GM18502 (cell line): ENCODE measurements around the gene EXPH5.

Experiments
- ATAC-seq: cut with Tn5 transposase; IDR thresholded peaks from one replicate; pipeline ENCODE4 v1.9.1; 2021; ENCODE audit warnings: mild to moderate bottlenecking; ENCODE audit not compliant: unreplicated experiment, poor library complexity

Gene EXPH5

DNA sequence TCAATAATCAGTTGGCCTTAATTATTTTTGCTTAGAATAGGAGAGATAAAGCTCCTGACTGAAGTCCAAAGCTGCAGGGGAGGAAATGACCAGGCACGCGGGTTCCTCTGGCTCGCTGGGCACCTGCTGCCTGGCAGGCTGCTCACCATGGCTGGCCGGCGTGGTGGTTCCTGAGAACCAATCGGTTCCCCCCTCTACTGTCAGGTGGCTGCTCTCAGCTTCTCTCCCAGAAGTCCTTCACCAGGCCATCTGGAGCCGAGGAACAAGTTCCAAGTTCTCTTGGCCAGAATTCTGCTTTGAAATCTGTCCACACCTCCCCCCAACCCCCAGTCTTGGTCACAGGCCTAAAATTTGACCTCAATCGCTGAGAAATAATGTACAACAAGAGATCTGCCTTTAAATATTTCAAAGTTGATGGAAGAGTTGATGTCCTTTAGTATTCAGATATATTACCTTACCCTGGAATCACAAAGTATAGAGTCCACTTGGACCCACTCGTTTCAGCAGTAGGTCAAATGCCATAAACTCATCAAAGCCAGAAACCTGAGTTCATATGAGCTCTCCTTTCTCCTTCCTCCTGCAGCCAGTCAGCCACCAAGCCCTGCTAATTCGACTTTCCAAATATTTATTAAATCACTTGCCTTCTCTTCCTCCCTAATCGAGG is 25.2 kb downstream of the EXPH5 start:
- ATAC-seq = no peak

DNA sequence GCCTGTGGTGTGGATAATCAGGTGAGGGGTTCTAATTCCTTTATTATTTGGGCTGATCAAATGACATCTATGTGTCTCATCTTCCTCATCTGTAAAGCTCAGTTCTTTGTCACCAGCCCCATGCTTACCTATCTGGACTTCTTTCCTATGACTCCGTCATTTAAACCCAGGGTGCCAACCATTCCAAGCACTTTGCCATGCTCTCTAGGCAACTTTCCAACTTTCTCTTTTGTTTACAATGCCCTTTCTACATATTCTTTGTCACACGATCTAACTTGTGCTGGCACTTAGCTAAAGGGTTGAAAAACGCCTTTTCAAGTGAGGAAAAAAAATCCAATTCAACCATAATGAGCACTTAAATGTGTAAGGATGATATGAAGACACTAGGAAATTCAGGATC is 27.9 kb downstream of the EXPH5 start:
- ATAC-seq = no peak

DNA sequence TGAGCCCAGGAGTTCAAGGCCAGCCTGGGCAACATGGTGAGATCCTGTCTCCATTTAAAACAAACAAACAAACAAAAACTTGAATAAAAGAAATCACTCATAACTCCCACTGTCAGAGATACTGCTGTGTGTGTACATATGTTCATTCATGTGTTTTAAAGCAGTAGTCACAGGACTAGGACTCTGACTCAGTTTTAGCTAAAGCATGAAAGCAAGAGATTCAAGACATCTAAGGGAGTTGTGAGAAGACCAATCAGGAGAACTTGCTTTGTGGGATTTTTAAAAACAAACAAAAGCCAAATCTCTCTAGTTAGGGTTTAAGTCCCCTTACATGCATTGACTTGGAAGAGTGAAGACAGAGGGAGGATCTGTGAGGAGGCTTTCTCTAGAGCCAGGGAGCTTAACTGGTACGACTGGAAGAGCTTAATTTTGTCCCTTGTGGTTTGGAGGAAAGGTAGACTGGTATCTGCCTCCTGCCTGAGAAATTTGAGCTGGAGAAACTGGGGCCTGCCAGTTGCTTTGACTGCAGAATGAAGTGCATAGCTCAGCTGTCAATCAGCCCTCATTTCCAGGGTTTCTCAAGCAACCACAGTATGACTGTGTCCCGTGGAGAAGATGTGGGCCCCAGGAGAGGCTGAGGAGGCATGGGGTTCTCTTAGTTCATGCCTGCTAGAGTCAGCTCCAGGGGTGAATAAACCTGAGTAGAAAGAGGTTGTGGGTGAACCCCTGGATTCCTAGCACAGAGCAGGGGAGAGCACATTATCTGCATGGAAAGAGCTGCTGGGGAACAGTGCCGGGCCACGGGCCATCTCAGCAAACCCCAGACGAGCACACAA is 30.6 kb downstream of the EXPH5 start:
- no peak for ATAC-seq

DNA sequence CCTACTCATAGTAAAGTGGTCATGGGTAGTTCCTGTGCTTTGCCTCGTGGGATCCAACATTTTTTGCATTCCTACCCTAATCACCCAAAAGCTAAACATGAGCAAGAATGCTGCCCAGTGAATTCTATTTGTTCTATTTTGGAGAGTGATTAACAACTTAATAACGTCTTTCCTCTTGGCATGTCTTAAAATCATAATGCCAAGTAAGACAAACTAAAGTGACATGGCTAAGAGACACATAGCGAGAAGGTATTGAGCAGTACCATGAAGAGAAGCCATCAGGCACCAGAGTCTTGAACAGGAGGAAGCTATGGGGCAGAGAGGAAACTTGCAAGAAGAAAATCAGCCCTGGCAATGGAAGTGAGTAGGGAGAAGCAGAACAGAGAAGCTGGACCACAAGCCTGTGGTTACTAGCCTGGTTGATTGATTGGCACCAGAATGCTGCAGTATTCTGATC is 32.0 kb downstream of the EXPH5 start:
- no peak for ATAC-seq

DNA sequence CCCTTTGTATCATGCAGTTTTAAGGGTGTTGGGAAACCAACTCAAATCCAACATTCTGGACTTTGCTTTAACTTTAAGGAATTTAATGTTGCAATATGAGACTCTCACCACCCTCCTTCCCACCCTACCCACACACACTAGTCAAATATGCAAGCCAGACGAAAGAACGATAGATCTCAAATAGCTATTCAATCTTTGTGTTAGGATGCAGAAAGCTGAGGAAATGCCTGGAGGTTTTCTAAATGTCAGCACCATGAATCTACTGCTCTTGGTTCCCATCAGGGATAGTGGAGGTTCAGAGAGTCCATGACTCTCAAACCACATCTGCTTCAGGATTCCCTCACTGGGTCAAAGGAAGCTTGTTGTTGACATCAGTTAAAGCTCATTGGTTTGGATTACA is 33.7 kb downstream of the EXPH5 start:
- ATAC-seq = no peak

DNA sequence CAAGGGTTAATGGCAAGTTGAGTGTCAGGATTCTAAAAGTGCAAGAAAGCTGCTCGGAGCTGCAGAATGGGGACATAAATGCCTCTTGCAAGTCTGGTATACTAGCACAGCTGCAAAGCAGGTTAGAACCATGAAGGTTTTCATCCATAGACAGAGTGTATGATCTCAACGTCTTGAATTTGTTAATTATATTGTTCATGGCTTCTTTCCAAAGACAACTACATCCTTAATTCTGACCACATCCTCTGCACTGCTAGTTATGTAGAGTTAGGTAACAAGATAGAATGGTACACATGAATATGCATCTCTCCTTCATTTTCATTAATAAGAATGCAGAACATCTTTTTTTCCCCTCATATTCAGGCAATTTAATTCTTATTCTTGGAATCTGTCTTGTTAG is 34.2 kb downstream of the EXPH5 start:
- ATAC-seq = no peak

DNA sequence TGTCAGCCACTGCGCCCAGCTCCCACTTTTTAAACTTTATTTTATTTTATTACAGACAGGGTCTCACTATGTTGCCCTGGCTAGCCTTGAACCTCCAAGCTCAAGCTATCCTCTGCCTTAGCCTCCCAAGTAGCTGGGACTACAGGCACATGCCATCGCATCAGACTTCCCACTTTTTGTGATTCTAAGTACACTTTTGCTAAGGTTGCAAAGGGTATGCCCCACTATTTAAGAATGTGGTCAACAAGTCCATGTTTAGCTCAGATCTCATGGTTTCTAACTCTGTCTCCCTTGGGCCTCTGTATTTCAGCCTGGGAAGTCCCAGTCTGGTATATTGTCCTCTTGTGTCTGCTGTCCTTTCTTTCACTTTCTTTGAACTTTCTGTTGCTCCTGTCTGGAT is 35.3 kb downstream of the EXPH5 start:
- peak; percentile 86 for ATAC-seq

DNA sequence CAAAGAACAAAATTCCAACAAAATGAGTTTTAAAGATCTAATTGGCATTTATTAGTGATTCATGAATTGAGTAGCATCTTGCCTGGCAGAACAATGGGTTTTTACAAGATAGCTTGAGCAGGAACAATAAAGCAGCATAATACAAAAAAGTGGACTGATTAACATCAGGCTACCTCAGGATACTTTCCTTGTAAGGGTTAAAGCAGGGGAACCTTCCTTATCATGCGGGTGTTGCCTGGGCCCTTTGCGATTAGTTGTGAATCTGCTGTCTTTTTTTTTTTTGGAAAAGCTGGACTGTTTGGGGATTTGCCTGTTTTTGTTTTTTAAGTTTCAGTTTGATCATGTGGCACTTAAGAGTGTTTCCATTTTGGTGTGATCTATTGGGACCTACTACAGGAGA is 37.5 kb downstream of the EXPH5 start:
- no peak for ATAC-seq

DNA sequence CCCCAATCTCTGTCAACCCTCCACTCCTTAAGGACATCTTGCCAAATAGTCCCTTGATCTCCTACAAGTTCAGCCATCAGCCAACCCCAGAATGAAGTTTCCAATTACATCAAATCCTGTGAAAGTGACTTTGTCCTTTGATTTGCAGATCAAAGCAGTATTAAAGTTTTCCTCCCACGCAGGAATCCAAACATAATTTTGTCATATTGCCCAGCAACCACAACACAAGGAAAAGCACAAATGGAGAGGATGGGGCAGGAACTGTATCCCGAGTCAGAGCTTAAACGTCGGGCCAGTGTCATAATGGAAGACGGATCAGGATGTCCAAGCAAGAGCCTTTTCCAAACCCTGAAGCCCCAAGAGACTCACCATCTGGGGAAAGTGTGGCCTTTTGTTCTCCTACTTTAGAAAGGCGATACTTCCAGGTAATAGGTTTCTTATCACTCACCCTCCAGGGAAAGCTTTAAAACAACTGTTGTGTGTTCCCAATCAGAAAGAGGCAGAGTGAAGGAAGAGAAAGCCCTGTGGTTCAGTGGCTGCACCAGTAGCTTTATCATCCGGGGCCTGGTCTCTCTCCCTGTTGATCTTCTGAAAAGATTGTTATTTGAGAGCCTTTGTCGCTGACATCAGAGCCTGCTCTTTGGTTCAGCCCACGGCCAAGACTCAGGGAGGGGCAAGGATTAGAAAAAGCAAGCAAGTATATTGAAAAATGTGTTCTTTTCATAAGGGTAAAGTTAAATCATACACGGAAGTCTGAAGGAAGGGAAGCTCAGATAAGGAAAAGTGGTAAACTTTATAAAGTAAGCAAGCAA is 41.7 kb downstream of the EXPH5 start:
- no peak for ATAC-seq

DNA sequence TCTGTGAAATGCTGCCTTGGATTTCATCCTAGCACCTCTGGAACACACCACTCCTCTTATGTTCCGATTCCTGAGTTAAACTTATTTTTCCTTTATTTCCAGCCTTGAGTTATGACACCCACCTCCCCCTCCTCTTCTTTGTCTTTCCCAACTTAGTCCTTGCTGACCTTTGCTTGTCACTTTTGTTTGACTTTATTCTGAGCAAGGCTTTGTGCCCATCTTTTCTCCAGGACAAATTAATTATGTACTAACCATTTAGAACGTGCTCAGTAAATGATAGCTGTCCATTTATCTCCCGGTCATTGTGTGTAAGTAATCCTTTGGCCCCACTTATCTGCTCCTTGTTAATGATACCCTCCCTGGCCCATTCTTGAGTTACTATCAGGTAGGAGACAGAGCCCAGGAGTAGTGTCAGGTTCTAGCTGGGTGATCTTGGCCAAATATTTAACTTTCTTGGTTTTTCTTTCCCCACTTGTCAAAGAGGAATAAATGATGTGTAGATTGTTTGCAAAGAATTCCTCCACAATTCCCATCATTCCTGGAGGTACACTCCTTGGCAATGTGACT is 44.2 kb downstream of the EXPH5 start:
- no peak for ATAC-seq

DNA sequence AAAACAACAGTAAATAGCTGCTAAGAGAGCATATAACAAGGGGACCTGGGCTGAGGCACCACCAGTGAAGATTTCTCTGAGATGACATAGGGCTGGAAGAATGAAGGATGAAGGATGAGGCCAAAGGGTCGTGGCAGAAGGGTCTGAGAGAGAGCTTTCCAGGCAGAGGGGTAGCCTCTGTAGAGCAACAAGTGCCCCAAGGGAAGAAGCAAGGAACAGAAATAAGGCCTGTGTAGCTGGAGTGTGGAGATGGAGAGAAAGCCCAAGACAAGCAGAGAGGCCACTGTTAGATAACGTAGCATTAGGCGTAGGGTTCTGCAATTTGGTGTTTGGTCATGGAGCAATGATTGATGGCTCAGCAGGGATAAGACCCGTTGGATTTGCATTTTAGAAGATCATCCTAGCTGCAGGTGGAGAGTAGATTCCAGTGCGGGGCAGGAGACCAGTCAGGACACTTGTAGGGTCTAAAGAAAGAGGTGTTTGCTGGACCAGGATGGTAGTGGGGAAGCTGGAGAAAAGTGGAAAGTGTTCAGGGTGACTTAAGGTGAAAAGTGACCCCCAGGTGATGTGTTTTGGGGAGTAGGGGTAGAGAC is 47.6 kb downstream of the EXPH5 start:
- no peak for ATAC-seq

DNA sequence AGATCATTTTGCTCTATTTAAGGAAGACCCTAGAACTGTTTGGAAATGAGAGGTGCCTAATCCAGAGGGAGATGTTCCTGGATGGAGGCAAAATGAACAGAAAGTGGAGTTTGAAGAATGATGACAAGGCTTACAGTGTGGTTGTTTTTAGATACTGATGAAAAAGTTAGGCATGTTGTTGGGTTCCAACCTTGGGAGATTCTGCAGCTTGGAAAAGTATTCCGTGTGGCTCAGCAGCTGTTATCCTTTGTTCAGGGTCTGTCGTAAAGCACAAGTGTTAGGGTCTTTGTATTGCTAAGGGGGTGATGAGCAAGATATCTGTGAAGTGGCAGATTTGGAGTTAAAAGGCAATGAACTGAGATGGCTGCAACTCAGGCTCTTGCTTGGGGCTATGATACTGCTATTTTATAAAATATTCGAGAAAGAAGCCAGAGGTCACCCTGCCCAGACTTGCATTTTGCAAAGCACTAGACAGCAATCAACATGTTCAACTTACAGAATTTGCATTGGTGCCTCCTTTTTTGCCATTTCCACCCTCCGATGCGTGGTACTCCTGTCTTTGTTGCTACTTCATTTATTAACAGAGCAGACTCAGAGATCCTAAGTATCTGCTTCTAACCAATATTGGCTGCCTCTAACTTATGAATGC is 50.1 kb downstream of the EXPH5 start:
- no peak for ATAC-seq

DNA sequence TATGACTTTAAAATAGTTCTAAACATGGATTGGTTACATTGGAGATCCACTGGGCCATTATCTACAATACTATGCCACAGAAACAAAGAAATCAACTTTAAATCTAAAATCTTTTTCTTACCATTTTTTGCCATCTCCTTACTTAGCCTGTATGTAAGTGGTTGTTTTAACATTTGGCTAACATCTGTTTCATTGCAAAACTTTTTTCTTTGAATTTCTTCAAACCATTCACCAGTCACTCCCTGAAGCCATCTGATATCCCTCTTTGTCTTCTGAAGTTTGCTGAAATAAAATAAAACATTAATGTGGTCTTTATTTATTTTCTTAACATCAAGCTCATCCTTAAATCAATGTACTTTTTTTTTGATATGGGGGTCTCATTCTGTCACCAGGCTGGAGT is 52.0 kb downstream of the EXPH5 start:
- no peak for ATAC-seq

DNA sequence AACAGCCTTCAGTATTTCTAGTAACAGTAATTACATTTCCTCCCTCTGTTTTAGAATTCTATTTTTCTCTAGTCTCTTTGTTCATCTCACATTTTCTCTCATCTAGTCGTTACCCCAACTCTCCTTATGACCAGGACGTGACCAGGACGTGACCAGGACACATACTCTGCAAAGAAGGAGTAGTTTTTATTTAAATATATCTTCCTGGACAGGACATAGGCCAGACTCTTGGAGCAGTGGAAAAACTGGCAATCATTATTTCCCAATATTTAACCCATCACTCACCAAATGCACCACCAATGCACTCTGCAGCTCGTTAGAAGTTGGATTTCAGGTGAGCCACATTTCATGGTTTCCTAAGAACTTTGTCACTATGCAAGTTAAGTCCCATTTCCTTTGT is 55.1 kb downstream of the EXPH5 start:
- ATAC-seq = no peak

DNA sequence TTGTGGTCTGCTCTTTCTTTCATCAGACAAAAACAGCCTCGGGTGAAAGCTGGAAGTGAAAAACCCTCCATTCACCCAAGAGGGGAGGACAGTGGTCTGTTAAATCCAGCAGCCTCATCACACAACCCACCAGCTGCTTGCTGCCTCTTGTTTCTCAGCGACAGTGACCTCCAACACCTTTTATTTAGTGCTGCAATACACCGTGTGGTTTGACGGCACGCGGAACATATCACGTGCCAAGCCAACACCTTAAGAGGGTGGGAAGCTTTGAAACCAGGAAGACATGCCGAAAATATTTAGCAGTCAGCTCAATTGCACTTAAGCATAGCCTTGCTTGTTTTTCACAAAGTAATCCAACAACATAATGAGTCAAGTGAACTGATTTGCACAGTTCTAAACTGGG is 55.5 kb downstream of the EXPH5 start:
- ATAC-seq = no peak

DNA sequence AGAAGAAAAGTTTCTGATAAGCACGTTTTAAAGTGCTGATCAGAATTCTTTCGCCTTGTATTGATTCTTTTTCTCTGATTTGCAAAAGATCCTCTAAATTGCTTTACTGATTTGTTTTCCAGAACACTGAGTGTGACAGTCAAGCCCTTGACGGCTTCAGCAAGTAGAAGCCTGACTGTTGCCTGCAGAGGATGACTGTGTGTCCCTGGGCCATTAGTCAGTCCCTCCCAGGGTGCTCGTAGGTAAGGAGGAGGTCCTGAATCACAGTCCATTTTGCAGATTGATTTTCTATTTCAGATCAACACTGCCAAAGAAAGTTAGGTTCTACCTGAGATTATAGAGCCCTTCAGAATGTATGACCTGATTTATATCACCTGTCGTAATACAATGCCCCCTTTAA is 56.8 kb downstream of the EXPH5 start:
- no peak for ATAC-seq

DNA sequence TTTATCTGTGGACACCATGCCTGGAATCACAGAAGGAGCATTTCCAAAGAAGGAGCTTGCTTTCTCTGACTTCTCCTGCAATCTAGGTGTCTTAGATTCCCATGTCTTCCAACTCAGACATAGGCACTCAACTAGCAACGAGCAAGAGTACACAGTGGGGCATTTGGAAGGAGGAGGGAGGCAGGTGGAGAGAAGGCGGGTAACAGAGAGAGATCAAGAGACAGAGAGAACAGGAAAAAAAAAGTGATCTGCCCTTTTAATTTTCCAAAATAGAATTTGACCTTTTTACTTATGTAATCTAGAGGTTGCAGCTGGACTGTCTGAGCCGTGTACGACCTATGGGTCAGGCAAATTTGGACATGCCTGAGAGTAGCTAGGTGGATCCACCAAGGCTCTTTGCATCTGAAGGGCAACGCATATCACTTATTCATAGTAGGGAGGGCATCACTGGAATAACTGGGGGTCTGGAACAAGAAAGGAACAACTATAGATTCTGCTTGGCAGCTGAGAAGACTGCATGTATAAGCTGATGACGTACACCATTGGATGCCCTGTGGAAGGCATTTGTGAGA is 58.1 kb downstream of the EXPH5 start:
- no peak for ATAC-seq

DNA sequence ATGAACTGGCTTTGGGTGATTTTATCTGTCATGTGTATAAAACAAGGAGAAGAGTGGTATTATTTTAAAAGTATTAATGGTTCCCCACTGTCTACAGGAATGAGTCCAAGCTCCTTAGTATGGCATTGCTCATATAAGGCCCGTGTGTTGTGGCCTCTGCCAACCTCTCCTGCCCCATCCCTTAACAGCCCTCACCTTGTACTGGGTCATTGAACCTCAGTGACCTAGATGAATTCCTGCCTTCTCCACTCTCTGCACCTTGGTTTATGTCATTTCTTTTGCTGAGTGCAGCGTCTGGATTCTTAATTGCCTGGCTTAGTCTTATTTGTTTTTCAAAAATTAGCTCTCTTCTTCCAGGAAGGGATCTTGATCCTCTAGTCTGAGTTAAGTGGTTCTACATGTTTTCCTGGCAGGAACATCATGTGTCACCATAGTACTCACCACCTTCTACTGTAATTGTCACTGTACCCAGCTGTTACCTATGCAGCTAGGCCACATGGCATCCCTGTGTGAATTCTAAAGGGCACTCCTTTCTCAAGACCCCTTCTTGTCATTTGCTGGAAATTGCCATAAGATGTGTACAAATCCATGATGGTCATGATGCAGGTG is 59.2 kb downstream of the EXPH5 start:
- no peak for ATAC-seq

DNA sequence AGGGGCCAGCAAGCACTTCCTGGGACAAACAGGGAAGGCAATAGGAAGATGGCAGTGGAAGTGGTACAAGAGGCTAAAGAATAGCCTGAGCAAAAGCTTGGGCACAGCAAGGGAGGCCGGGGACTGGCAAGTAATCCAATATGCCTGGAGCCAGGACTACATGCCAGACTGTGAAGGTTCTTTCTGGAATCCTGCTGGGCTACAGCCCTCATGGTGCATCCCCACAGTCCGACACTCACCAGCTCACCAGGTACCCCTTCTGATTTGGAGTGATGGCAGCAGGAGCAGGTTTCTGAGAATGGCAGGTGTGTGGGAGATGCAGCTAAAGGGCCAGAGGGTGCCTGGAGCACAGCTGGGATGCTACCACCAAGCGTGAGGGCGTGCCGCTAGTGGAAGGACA is 63.1 kb downstream of the EXPH5 start:
- ATAC-seq = no peak
